D721Med (cell line): ENCODE results near the gene PLEKHB2.
A peak's percentile ranks its signal among the peaks of the same experiment; 100 is the strongest.
"Not testable (repeated sequence)": the region's sequence is repeated elsewhere in the genome, so short reads cannot be mapped to it uniquely, and the experiment has no call there.

ENCODE experiments used
- DNase-seq: peaks from one replicate; pipeline ENCODE4 v3.0.0; 2011; ENCODE audit warnings: low spot score; ENCODE audit not compliant: insufficient read length
- FAIRE-seq: peaks from 2 replicates; lab custom pipeline; 2011; peaks lifted over from hg19 to GRCh38; lab: Jason Lieb, UNC
- TF ChIP-seq, protein P1 (sequence below): IDR thresholded peaks from 2 replicates; pipeline ENCODE4 v1.5.1; 2012; ENCODE audit warnings: mild to moderate bottlenecking, control low read depth; ENCODE audit not compliant: insufficient read depth; ENCODE audit errors: missing control alignments

PLEKHB2 gene

DNA sequence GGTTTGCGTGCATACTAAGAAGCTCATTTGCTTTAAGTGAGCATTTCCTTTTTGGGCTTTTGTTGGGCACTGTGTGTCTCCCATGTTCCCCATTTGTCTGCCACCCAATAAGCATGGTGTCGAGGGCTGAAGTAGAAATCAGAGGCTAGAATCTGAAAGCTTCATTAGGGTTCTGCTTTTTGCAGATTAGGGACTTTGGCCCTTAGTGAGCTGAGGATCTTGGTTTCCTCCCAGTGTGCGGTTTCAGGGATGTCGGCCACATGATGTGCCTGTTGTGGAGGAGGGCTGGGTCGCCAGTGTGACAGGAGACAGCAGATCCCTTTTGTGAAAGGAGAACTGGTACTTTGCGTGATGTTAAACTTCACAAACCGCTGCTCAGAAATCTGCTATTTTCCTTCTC is 41.1 kb downstream of the PLEKHB2 start:
- DNase-seq (no peak), FAIRE-seq (no peak)
- TF ChIP-seq, protein P1, sequence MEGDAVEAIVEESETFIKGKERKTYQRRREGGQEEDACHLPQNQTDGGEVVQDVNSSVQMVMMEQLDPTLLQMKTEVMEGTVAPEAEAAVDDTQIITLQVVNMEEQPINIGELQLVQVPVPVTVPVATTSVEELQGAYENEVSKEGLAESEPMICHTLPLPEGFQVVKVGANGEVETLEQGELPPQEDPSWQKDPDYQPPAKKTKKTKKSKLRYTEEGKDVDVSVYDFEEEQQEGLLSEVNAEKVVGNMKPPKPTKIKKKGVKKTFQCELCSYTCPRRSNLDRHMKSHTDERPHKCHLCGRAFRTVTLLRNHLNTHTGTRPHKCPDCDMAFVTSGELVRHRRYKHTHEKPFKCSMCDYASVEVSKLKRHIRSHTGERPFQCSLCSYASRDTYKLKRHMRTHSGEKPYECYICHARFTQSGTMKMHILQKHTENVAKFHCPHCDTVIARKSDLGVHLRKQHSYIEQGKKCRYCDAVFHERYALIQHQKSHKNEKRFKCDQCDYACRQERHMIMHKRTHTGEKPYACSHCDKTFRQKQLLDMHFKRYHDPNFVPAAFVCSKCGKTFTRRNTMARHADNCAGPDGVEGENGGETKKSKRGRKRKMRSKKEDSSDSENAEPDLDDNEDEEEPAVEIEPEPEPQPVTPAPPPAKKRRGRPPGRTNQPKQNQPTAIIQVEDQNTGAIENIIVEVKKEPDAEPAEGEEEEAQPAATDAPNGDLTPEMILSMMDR, result no peak

DNA sequence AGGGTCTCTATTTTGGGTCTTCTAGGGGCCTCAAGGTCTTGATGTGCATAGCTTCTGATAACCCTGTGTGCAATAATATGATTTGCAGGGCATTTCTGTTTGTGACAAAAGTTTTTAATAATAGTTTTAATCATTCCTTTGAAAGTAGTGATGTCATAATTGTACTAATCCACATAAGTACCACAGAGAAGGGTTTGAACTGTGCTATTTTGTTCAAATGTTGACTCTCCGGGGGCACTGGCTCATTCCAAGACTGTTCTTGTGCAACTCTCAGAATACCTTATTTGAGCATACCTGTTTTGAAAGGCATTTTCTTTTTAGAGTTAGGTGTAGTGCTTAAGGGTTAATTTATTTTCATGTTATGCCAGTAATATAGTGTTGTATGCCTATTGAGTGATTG is 41.6 kb downstream of the PLEKHB2 start:
- TF ChIP-seq, protein P1, result no peak
- DNase-seq (no peak), FAIRE-seq (no peak)

DNA sequence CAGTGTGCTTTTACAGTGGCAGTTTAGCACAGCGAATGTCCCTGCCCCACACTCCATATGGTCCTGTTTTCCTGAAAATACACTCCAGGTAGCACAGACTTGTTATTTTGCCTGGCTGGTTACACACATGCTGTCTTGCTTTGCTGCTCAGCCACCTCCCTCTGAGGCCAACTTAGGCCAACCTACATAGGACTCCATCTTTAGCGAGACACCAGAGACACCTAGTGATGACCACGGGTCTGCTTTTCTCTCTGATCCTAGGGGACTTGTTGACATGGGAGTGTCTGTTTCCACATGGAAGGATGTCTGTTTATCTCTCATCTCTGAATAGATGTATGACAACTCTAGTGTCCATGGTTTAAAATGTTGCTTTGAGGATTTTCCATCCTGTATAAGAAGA is 43.3 kb downstream of the PLEKHB2 start:
- DNase-seq (no peak), FAIRE-seq (no peak)
- TF ChIP-seq, protein P1, result no peak

DNA sequence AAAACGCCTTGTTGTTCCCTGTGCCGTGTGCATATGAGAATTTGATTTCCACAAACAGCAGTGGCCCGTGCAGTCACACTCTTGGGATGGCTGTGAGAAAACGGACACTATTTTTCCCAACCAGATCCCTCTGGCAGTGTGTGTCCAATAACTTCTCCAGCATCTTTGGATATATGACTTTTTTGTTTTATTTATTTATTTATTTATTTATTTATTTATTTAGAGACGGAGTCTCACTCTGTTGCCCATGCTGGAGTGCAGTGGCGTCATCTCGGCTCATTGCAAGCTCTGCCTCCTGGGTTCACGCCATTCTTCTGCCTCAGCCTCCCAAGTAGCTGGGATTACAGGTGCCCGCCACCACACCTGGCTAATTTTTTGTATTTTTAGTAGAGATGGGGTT is 45.0 kb downstream of the PLEKHB2 start:
- DNase-seq, FAIRE-seq: not testable (repeated sequence)

DNA sequence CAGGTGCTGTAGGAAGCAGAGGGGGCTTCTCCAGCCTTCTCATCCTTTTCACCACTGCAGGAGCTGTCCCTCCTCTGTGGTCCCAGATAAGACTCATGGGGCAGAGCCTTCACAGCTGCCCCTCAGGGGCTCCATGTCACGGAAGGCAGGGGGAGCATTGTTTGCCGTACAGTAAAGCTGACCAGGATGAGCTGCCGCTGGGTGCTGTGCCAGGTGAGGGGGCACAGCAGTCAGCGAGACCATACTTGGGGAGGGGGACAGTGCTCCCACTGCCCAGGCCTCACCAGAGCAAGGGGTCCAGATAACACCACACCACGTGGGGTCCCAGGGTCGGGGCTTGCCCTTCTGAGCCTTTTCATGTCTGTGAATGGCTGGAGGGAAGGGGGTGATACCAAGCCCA is 46.3 kb downstream of the PLEKHB2 start:
- DNase-seq (no peak), FAIRE-seq (no peak)
- TF ChIP-seq, protein P1, result no peak

DNA sequence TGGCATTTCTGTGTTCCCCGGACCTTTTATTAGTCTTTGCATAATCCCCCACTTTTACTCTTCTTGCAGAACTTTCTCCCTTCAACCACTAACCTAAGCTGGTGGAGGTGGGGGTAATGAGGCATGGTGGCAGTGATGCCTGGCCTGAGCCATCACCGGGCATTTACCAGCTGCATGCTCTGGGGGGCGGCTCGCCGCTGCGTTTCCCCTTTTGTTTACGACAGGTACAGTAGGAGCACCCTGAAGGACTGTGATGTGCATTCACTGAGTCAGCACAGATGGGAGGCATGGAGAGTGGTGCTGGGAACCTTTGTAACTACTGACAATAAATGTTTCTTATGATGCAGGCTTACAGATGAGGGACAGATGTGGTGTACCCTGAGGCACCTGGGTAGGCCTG is 46.9 kb downstream of the PLEKHB2 start:
- FAIRE-seq, result no peak
- TF ChIP-seq, protein P1, result no peak
- DNase-seq, result no peak

DNA sequence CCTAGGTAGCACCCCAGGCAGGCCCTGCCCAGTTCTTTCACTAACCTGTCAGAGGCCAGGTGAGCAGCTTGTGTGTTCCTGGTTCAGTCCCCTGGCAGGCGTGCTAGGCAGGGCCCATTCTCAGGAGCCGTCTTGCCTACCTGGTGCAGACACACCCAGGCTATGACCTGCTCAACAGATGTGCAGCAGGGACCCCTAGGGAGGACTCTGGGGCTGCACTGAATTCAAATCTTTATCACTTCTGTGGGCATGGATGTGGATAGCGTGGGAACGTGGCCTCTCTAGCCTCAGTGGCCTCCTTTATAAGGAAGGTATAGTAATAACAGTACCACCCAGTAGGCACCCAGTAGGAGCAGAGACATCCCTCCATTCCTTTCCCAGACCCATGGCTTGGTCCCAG is 48.4 kb downstream of the PLEKHB2 start:
- TF ChIP-seq, protein P1, result no peak
- DNase-seq, result no peak
- FAIRE-seq, result no peak

DNA sequence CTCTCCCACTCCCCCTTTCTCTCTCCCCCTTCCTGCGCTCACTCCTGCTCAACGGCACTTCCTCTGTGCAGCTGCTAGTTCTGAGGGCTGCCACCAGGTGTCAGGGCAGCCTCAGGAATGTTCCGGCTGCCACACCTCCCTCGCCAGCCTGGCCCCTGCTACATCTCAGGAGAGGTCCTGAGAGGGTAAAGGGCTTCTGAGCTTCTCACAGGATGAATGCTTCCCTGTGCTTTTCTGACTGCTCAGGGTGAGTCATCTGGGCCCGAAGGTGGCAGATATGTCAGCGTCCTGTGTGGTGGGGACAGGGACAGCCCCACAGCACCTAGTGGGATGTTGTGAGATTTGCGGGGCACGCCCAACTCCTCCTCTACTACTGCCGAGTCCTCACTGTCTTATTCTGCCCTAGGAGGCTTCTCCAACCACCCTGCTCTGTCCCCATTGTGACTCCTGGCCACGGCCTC is 49.0 kb downstream of the PLEKHB2 start:
- DNase-seq (peak; percentile 57), FAIRE-seq (no peak)
- TF ChIP-seq, protein P1, result peak; percentile 94
